Measurements from ENCODE around the gene RHBDD1.

DNA sequence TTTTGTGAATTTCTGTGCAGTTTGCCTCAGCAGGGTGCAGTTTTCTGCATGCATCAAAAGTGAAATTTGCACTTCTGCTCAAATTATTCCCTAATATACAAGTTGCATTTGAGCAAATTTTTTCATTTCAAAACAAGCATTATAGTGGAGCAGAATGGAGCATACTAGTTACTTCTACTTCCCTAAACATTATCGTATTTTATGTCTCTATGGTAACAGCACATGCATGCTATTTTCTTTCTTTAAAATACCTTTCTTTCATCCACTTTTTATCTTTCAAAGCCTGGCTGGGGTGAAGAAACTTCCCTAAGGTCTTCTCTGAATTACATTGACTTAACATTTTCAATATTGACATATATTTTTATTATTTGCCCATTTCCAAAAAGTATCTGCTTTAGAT lies 11.2 kb downstream of the RHBDD1 start:
- TF ChIP-seq, protein P1, sequence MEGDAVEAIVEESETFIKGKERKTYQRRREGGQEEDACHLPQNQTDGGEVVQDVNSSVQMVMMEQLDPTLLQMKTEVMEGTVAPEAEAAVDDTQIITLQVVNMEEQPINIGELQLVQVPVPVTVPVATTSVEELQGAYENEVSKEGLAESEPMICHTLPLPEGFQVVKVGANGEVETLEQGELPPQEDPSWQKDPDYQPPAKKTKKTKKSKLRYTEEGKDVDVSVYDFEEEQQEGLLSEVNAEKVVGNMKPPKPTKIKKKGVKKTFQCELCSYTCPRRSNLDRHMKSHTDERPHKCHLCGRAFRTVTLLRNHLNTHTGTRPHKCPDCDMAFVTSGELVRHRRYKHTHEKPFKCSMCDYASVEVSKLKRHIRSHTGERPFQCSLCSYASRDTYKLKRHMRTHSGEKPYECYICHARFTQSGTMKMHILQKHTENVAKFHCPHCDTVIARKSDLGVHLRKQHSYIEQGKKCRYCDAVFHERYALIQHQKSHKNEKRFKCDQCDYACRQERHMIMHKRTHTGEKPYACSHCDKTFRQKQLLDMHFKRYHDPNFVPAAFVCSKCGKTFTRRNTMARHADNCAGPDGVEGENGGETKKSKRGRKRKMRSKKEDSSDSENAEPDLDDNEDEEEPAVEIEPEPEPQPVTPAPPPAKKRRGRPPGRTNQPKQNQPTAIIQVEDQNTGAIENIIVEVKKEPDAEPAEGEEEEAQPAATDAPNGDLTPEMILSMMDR (IDR thresholded peaks at IDR 0.05; ENCODE audit: low read depth, low read length, poor library complexity, severe bottlenecking), result no peak
- TF ChIP-seq EZH2phosphoT487 (IDR thresholded peaks at IDR 0.05; ENCODE audit: borderline replicate concordance, low read length), result no peak
